GM18873 (cell line): ENCODE measurements around the gene MYOF.

Experiments
- ATAC-seq: cut with Tn5 transposase; IDR thresholded peaks from one replicate; pipeline ENCODE4 v1.9.1; 2021; ENCODE audit warnings: mild to moderate bottlenecking, moderate library complexity, moderate number of reproducible peaks; ENCODE audit not compliant: unreplicated experiment, low FRiP score

The MYOF gene

GRCh38 chr10:93274419-93274818 is 207.7 kb downstream of the MYOF start:
- no peak for ATAC-seq

GRCh38 chr10:93272884-93273675 is 209.1 kb downstream of the MYOF start:
- ATAC-seq = no peak

GRCh38 chr10:93271347-93271746 is 210.8 kb downstream of the MYOF start:
- no peak for ATAC-seq

- no peak for ATAC-seq
Observed at GRCh38 chr10:93269281-93269680, 212.9 kb downstream of the MYOF start.

GRCh38 chr10:93268021-93268420 is 214.1 kb downstream of the MYOF start:
- no peak for ATAC-seq

- ATAC-seq = peak; percentile 98
Observed at GRCh38 chr10:93267521-93267920, 214.6 kb downstream of the MYOF start.

- no peak for ATAC-seq
Observed at GRCh38 chr10:93266858-93267257, 215.3 kb downstream of the MYOF start.

GRCh38 chr10:93261961-93262610 is 220.0 kb downstream of the MYOF start:
- ATAC-seq = no peak

- ATAC-seq = no peak
Observed at GRCh38 chr10:93261089-93261488, 221.0 kb downstream of the MYOF start.

GRCh38 chr10:93259126-93259525 is 223.0 kb downstream of the MYOF start:
- ATAC-seq = no peak
